ENCODE results near the gene LRRC30. TPM values are rescaled to one million over a fixed set of nuclear protein-coding genes. Genes with fewer than 3 reads are reported as not detected.

Gene LRRC30
- not detected for total RNA-seq
- not detected for polyA plus RNA-seq (2013, experiment 1 of 2)
- polyA plus RNA-seq (2013, experiment 2 of 2): not detected
- long read RNA-seq, experiment 1: 0 reads
- long read RNA-seq, experiment 2: 0 reads
- long read RNA-seq, experiment 3: 0 reads
- long read RNA-seq, experiment 4: 0 reads

GRCh38 chr18:7230626-7231349 lies at the start of gene LRRC30:
LRRC30 (plus strand) TSS chr18:7231089; CDS start chr18:7231139, 50 bp downstream.
- no peaks in the 10 kb centered on the region for H3K4me1 Mint-ChIP-seq
- no peaks in the 10 kb centered on the region for H3K36me3 Mint-ChIP-seq (ENCODE audit: low read depth)
- H3K27me3 Mint-ChIP-seq (ENCODE audit: insufficient read depth): peaks cover 2% of the 10 kb centered on the region
- Histone ChIP-seq H3K27me3 (ENCODE audit: control insufficient read depth, insufficient read depth, low read length, poor library complexity, severe bottlenecking) (no peaks in the 10 kb centered on the region), H3K27ac (ENCODE audit: low read depth, low read length) (no peak within 1 kb of the TSS), H3K36me3 (ENCODE audit: control insufficient read depth, insufficient read depth, low read length) (no peaks in the 10 kb centered on the region), H3K9me3 (ENCODE audit: control insufficient read depth, low read length) (no peaks in the 10 kb centered on the region), H3K9ac (ENCODE audit: extremely low read depth, low read length, poor library complexity, severe bottlenecking) (no peak within 1 kb of the TSS), H3K4me1 (ENCODE audit: control insufficient read depth, insufficient read depth, low read length) (no peaks in the 10 kb centered on the region), H3K4me3 (ENCODE audit: low read length) (no peak within 1 kb of the TSS)
- no peak within 1 kb of the TSS for H3K4me3 Mint-ChIP-seq
- no peaks in the 10 kb centered on the region for H3K9me3 Mint-ChIP-seq
- no peak within 1 kb of the TSS for H3K27ac Mint-ChIP-seq
- WGBS, 2 experiments (ENCODE audit: insufficient coverage in 1 of 2, insufficient read length in 1 of 2): 92 to 97% methylated on average over 10 to 13 of the region's 13 CpGs
- DNase-seq: no peak
- no peak for TF ChIP-seq CTCF (conservative IDR thresholded peaks at IDR 0.05)

DNA sequence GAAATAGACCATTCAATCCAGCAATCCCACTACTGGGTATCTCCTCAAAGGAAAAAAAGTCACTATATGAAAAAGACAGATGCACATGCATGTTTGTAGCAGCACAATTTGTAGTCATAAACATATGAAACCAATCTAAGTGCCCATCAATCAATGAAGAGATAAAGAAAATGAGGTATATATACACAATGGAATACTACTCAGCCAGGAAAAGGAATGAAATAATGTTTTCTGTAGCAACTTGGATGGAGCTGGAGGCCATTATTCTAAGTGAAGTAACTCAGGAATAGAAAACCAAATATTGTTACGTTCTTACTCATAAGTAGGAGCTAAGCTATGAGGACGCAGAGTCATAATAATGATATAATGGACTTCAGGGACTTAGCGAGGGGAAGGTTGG lies 45.2 kb upstream of the LRRC30 start:
- H3K9me3 Mint-ChIP-seq: peaks cover 12% of the 10 kb centered on the region
- H3K4me3 ChIP-seq (ENCODE audit: low read length): no peak overlapping the region
- peaks cover 5% of the 10 kb centered on the region for H3K9me3 ChIP-seq (ENCODE audit: control insufficient read depth, low read length)
- H3K4me3 Mint-ChIP-seq: no peak overlapping the region
- no peak for TF ChIP-seq CTCF (conservative IDR thresholded peaks at IDR 0.05)
- no peaks in the 10 kb centered on the region for H3K36me3 Mint-ChIP-seq (ENCODE audit: low read depth)
- H3K9ac ChIP-seq (ENCODE audit: extremely low read depth, low read length, poor library complexity, severe bottlenecking): no peak overlapping the region
- no peaks in the 10 kb centered on the region for H3K4me1 Mint-ChIP-seq
- 96 to 97% methylated on average over 2 to 3 of the region's 3 CpGs for WGBS, 2 experiments (ENCODE audit: insufficient coverage in 1 of 2, insufficient read length in 1 of 2)
- H3K4me1 ChIP-seq (ENCODE audit: control insufficient read depth, insufficient read depth, low read length): no peaks in the 10 kb centered on the region
- no peak overlapping the region for H3K27ac Mint-ChIP-seq
- H3K36me3 ChIP-seq (ENCODE audit: control insufficient read depth, insufficient read depth, low read length): no peaks in the 10 kb centered on the region
- no peaks in the 10 kb centered on the region for H3K27me3 ChIP-seq (ENCODE audit: control insufficient read depth, insufficient read depth, low read length, poor library complexity, severe bottlenecking)
- no peak overlapping the region for H3K27ac ChIP-seq (ENCODE audit: low read depth, low read length)
- peaks cover 16% of the 10 kb centered on the region for H3K27me3 Mint-ChIP-seq (ENCODE audit: insufficient read depth)
- DNase-seq: no peak

DNA sequence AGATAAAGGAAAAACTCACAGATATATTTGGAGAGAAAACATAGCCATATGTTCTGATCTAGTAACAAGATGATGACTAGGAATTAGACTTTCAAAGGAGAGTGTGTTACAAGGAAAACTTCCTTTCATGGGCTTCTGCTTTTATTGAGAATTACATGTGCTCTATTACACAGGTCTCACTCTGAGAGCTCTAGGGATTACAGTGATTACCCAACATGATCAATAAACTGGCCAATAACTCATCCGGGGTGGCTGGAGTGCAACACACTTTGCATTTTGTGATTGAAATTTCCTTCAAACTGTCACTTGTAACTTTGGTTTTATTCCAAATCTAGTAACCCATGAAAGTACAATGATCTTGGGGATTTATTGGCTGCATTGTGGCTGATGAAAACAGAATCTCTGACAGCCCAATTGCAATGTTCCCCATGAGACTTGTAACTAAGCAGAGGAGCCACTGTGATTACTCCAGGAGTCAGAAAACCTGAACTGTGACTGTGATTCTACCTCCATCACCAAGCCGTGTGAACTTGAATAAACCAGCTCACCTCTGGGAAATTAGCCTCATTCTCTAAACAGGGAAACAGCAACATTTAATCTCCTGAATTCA lies 40.2 kb upstream of the LRRC30 start:
- H3K27me3 ChIP-seq (ENCODE audit: control insufficient read depth, insufficient read depth, low read length, poor library complexity, severe bottlenecking): no peaks in the 10 kb centered on the region
- no peak overlapping the region for H3K4me3 ChIP-seq (ENCODE audit: low read length)
- Mint-ChIP-seq H3K4me3 (no peak overlapping the region), H3K4me1 (peaks cover 2% of the 10 kb centered on the region), H3K9me3 (peaks cover 4% of the 10 kb centered on the region), H3K27ac (no peak overlapping the region), H3K27me3 (ENCODE audit: insufficient read depth) (no peaks in the 10 kb centered on the region), H3K36me3 (ENCODE audit: low read depth) (no peaks in the 10 kb centered on the region)
- TF ChIP-seq CTCF (conservative IDR thresholded peaks at IDR 0.05): no peak
- no peaks in the 10 kb centered on the region for H3K36me3 ChIP-seq (ENCODE audit: control insufficient read depth, insufficient read depth, low read length)
- 85 to 87% methylated on average over 2 of the region's 2 CpGs for WGBS, 2 experiments (ENCODE audit: insufficient coverage in 1 of 2, insufficient read length in 1 of 2)
- no peak overlapping the region for H3K9ac ChIP-seq (ENCODE audit: extremely low read depth, low read length, poor library complexity, severe bottlenecking)
- peaks cover 3% of the 10 kb centered on the region for H3K9me3 ChIP-seq (ENCODE audit: control insufficient read depth, low read length)
- no peaks in the 10 kb centered on the region for H3K4me1 ChIP-seq (ENCODE audit: control insufficient read depth, insufficient read depth, low read length)
- DNase-seq: no peak
- no peak overlapping the region for H3K27ac ChIP-seq (ENCODE audit: low read depth, low read length)

Data from endodermal cell (in vitro differentiated cells).